SU-DHL-6 (cell line): ENCODE results near the gene COBLL1.

Experiments used
- H2AFZ ChIP-seq: fragments of 200-600 bp; sonication (generic); 2 replicates; pipeline ENCODE4 v1.6.1; 2014; ENCODE audit warnings: low read depth, mild to moderate bottlenecking, moderate library complexity, mixed read lengths, antibody characterized with exemption, low read length; ENCODE audit not compliant: severe bottlenecking
- H3F3A ChIP-seq: fragments of 200-600 bp; shearing (Covaris generic); 2 replicates; pipeline ENCODE4 v1.6.0; 2016; ENCODE audit warnings: antibody characterized with exemption, mild to moderate bottlenecking; ENCODE audit not compliant: insufficient read depth
- H3K27ac ChIP-seq: fragments of 200-600 bp; sonication (generic); 2 replicates; pipeline ENCODE4 v1.5.1; 2016; ENCODE audit warnings: low read depth, mild to moderate bottlenecking, low read length, moderate library complexity, mixed read lengths
- H3K27me3 ChIP-seq: fragments of 200-600 bp; sonication (generic), shearing (Covaris generic); 2 replicates; pipeline ENCODE4 v1.6.0; 2014; ENCODE audit warnings: mild to moderate bottlenecking, low read length
- H3K36me3 ChIP-seq: fragments of 200-600 bp; sonication (generic); 2 replicates; pipeline ENCODE4 v1.6.1; 2014; ENCODE audit warnings: mild to moderate bottlenecking, low read length, mixed read lengths
- H3K4me2 ChIP-seq: fragments of 300-600, 200-600 bp; shearing (Covaris generic), sonication (generic); 2 replicates; pipeline ENCODE4 v1.6.0; 2014; ENCODE audit warnings: low read length, low read depth, mild to moderate bottlenecking; ENCODE audit not compliant: poor library complexity, severe bottlenecking
- H3K4me3 ChIP-seq: fragments of 200-600 bp; sonication (generic); 2 replicates; pipeline ENCODE4 v1.5.1; 2014; ENCODE audit warnings: antibody characterized with exemption, low read length, mild to moderate bottlenecking, mixed read lengths; ENCODE audit not compliant: insufficient read depth, poor library complexity, severe bottlenecking
- H3K79me2 ChIP-seq: fragments of 200-600 bp; sonication (generic); 2 replicates; pipeline ENCODE4 v1.6.1; 2014; ENCODE audit warnings: mild to moderate bottlenecking, low read length, moderate library complexity; ENCODE audit not compliant: insufficient read depth
- H3K9ac ChIP-seq: fragments of 200-600 bp; sonication (generic); 2 replicates; pipeline ENCODE4 v1.7.0; 2014; ENCODE audit warnings: mild to moderate bottlenecking, low read length
- H3K9me2 ChIP-seq: fragments of 200-600 bp; sonication (generic); replicated peaks from 2 replicates; pipeline ENCODE4 v1.6.1; 2014; ENCODE audit warnings: low read length; ENCODE audit not compliant: insufficient read depth
- H3K9me3 ChIP-seq: fragments of 200-600 bp; sonication (generic); 2 replicates; pipeline ENCODE4 v1.6.1; 2014; ENCODE audit warnings: low read length, mixed read lengths; ENCODE audit not compliant: insufficient read depth
- H4K20me1 ChIP-seq: fragments of 200-600 bp; sonication (generic); 2 replicates; pipeline ENCODE4 v1.6.1; 2014; ENCODE audit warnings: low read depth, mild to moderate bottlenecking, antibody characterized with exemption, low read length, moderate library complexity, mixed read lengths
- CTCF ChIP-seq: fragments of 200-600 bp; sonication (generic); IDR thresholded peaks from one replicate; pipeline ENCODE4 v1.5.1; 2017; ENCODE audit warnings: antibody characterized with exemption, mild to moderate bottlenecking, low read length, moderate library complexity; ENCODE audit not compliant: insufficient read depth, poor library complexity, severe bottlenecking
- EZH2phosphoT487 ChIP-seq: fragments of 200-600 bp; sonication (generic), shearing (Covaris generic); conservative IDR thresholded peaks from 2 replicates; pipeline ENCODE4 v1.6.1; 2018; ENCODE audit warnings: mild to moderate bottlenecking, antibody characterized with exemption, low read length, moderate library complexity, mixed read lengths

Gene COBLL1

GRCh38 chr2:164811819-164812218 lies 29.8 kb downstream of the COBLL1 start:
- Histone ChIP-seq H3K27me3 (no peaks in the 10 kb centered on the region), H3K4me2 (no peak overlapping the region), H3K4me3 (no peak overlapping the region), H3K9me3 (no peaks in the 10 kb centered on the region), H4K20me1 (no peaks in the 10 kb centered on the region), H2AFZ (no peak overlapping the region), H3K27ac (no peak overlapping the region), H3K9ac (no peak overlapping the region), H3K79me2 (no peaks in the 10 kb centered on the region), H3F3A (no peaks in the 10 kb centered on the region), H3K9me2 (no peaks in the 10 kb centered on the region), H3K36me3 (no peaks in the 10 kb centered on the region)
- TF ChIP-seq CTCF (no peak), EZH2phosphoT487 (no peak)

GRCh38 chr2:164810843-164811242 lies 30.8 kb downstream of the COBLL1 start:
- no peaks in the 10 kb centered on the region for H3K9me3 ChIP-seq
- H3K79me2 ChIP-seq = no peaks in the 10 kb centered on the region
- no peaks in the 10 kb centered on the region for H4K20me1 ChIP-seq
- no peak overlapping the region for H3K9ac ChIP-seq
- no peaks in the 10 kb centered on the region for H3K9me2 ChIP-seq
- H2AFZ ChIP-seq = no peak overlapping the region
- TF ChIP-seq EZH2phosphoT487 (no peak), CTCF (no peak)
- no peaks in the 10 kb centered on the region for H3K27me3 ChIP-seq
- no peak overlapping the region for H3K27ac ChIP-seq
- H3F3A ChIP-seq = no peaks in the 10 kb centered on the region
- no peak overlapping the region for H3K4me2 ChIP-seq
- no peaks in the 10 kb centered on the region for H3K36me3 ChIP-seq
- no peak overlapping the region for H3K4me3 ChIP-seq

GRCh38 chr2:164808776-164809175 lies 32.8 kb downstream of the COBLL1 start:
- no peak overlapping the region for H2AFZ ChIP-seq
- no peaks in the 10 kb centered on the region for H3F3A ChIP-seq
- H3K4me2 ChIP-seq = no peak overlapping the region

More at GRCh38 chr2:164808776-164809175, 32.8 kb downstream of the COBLL1 start:
- H3K36me3 ChIP-seq = no peaks in the 10 kb centered on the region
- H3K4me3 ChIP-seq = no peak overlapping the region
- no peaks in the 10 kb centered on the region for H3K79me2 ChIP-seq
- no peaks in the 10 kb centered on the region for H3K9me3 ChIP-seq
- TF ChIP-seq EZH2phosphoT487 (no peak), CTCF (no peak)
- no peaks in the 10 kb centered on the region for H3K27me3 ChIP-seq
- no peaks in the 10 kb centered on the region for H3K9me2 ChIP-seq
- H3K9ac ChIP-seq = no peak overlapping the region
- no peak overlapping the region for H3K27ac ChIP-seq
- H4K20me1 ChIP-seq = no peaks in the 10 kb centered on the region
